HepG2 (cell line): ENCODE data around the gene EPM2AIP1. TPM values are rescaled to one million over a fixed set of nuclear protein-coding genes. Genes with fewer than 3 reads are reported as not detected.

Experiments used
- ATAC-seq: fragments of 200-7000 bp; cut with Tn5 transposase; 3 replicates; pipeline ENCODE4 v1.9.1; 2020; ENCODE audit warnings: mild to moderate bottlenecking, moderate library complexity
- BruUV-seq: library from RNA; stranded (reverse); fragments of 400-500 nt; replicated peaks from 2 replicates; lab custom pipeline; 2021; lab: Mats Ljungman, UMichigan
- CTCF ChIA-PET: fragments of 300-600 bp; formaldehyde crosslinking; extraction: SDS; loops from one replicate; lab custom pipeline; 2021; ENCODE audit warnings: low total read pairs, inconsistent platforms, low intra/inter-chr PET ratio; lab: Yijun Ruan, JAX
- POLR2A ChIA-PET: fragments of 350-600 bp; sonication (Branson Sonifier 250); formaldehyde crosslinking; loops from one replicate; lab custom pipeline; 2020; ENCODE audit warnings: antibody characterized with exemption, inconsistent platforms; lab: Yijun Ruan, JAX
- DNase-seq: peaks from one replicate; pipeline ENCODE4 v3.0.0-alpha.2; 2015; ENCODE audit warnings: low spot score
- FAIRE-seq: peaks from 3 replicates; lab custom pipeline; 2011; peaks lifted over from hg19 to GRCh38; lab: Jason Lieb, UNC
- H2AFZ ChIP-seq: one replicate; pipeline ENCODE4 v1.6.1; 2011; ENCODE audit warnings: low read length, inconsistent platforms
- H3K27ac ChIP-seq: fragments of 300-600 bp; 3 replicates; pipeline ENCODE4 v1.8.0; 2011; ENCODE audit warnings: mixed run types, mild to moderate bottlenecking, mixed read lengths, low read length, inconsistent platforms; ENCODE audit not compliant: insufficient read depth; ENCODE audit errors: extremely low read length
- H3K27me3 ChIP-seq, 2 experiments: fragments of 200-600 bp in 1 of 2; 2 replicates in 1 of 2; 3 replicates in 1 of 2; pipeline versions ENCODE4 v1.6.0 to v1.8.0; 2011; ENCODE audit warnings: low read length in 2 of 2, mild to moderate bottlenecking in 2 of 2, moderate library complexity in 2 of 2, inconsistent platforms in 1 of 2; ENCODE audit not compliant: insufficient read depth in 2 of 2, control insufficient read depth in 1 of 2
- H3K36me3 ChIP-seq, 2 experiments: fragments of 200-600 bp in 1 of 2; replicated peaks in 1 of 2; 2 replicates in 1 of 2; 3 replicates in 1 of 2; pipeline versions ENCODE4 v1.5.1 to v1.8.0; 2011; ENCODE audit warnings: low read length in 2 of 2, inconsistent platforms in 1 of 2; ENCODE audit not compliant: insufficient read depth in 2 of 2, control insufficient read depth in 1 of 2
- H3K4me1 ChIP-seq: 2 replicates; pipeline ENCODE4 v1.5.1; 2012; ENCODE audit warnings: low read length, inconsistent platforms; ENCODE audit not compliant: insufficient read depth
- H3K4me2 ChIP-seq: 2 replicates; pipeline ENCODE4 v1.6.0; 2011; ENCODE audit warnings: low read depth, low read length, inconsistent platforms
- H3K4me3 ChIP-seq, 3 experiments: fragments of 200-600 bp in 1 of 3; sonication (generic), shearing (Covaris generic) in 1 of 3; replicated peaks in 1 of 3; 2 replicates each; pipeline ENCODE4 v1.5.1; 2011 to 2016; ENCODE audit warnings: low read length in 3 of 3, inconsistent platforms in 2 of 3, low read depth in 2 of 3, mild to moderate bottlenecking in 2 of 3, control low read depth in 1 of 3, mixed read lengths in 1 of 3; ENCODE audit not compliant: insufficient read depth in 1 of 3
- H3K79me2 ChIP-seq: one replicate; pipeline ENCODE4 v1.6.1; 2011; ENCODE audit warnings: low read length, inconsistent platforms; ENCODE audit not compliant: insufficient read depth
- H3K9ac ChIP-seq: 2 replicates; pipeline ENCODE4 v1.6.0; 2011; ENCODE audit warnings: mild to moderate bottlenecking, low read depth, low read length, inconsistent platforms; ENCODE audit not compliant: insufficient read depth
- H3K9me3 ChIP-seq: 2 replicates; pipeline ENCODE4 v1.5.1; 2012; ENCODE audit warnings: mild to moderate bottlenecking, low read length
- H4K20me1 ChIP-seq: 2 replicates; pipeline ENCODE4 v1.6.0; 2011; ENCODE audit warnings: inconsistent platforms, mild to moderate bottlenecking, low read length, moderate library complexity; ENCODE audit not compliant: insufficient read depth
- BATF2 ChIP-seq: sonication (generic); formaldehyde crosslinking; IDR thresholded peaks from 2 replicates; pipeline ENCODE4 v1.8.0; 2022; ENCODE audit warnings: mild to moderate bottlenecking, missing genetic modification reagents, moderate library complexity
- FOSL2 ChIP-seq: sonication (generic); formaldehyde crosslinking; IDR thresholded peaks from 2 replicates; pipeline ENCODE4 v1.4.0; 2020; ENCODE audit warnings: missing genetic modification reagents
- HOXA5 ChIP-seq: sonication (generic); formaldehyde crosslinking; IDR thresholded peaks from 2 replicates; pipeline ENCODE4 v1.4.0; 2020; ENCODE audit warnings: missing genetic modification reagents
- SIX1 ChIP-seq: sonication (generic); formaldehyde crosslinking; IDR thresholded peaks from 2 replicates; pipeline ENCODE4 v1.4.0; 2020; ENCODE audit warnings: missing genetic modification reagents, borderline replicate concordance
- STAT5B ChIP-seq: sonication (generic); formaldehyde crosslinking; IDR thresholded peaks from 2 replicates; pipeline ENCODE4 v1.4.0; 2020; ENCODE audit warnings: missing genetic modification reagents
- ZHX1 ChIP-seq: sonication (generic); formaldehyde crosslinking; IDR thresholded peaks from 2 replicates; pipeline ENCODE4 v1.8.1; 2022; ENCODE audit warnings: low read depth, mild to moderate bottlenecking, missing genetic modification reagents
- ZNF460 ChIP-seq: sonication (generic); formaldehyde crosslinking; IDR thresholded peaks from 2 replicates; pipeline ENCODE4 v1.5.1; 2020; ENCODE audit warnings: missing genetic modification reagents, mild to moderate bottlenecking, borderline replicate concordance
- ZNF672 ChIP-seq: sonication (generic); formaldehyde crosslinking; IDR thresholded peaks from 2 replicates; pipeline ENCODE4 v1.8.1; 2022; ENCODE audit warnings: missing genetic modification reagents
- WGBS: methylation state at CpG from one replicate; pipeline ENCODE4 v1.1.6; 2017; ENCODE audit warnings: low lambda C conversion rate; 5-methylcytosine and 5-hydroxymethylcytosine counted together
- in situ Hi-C: cut with HindIII; loops from 2 replicates; pipeline ENCODE4 v1.10.0; 2017; ENCODE audit warnings: low pct_unique_long_range_greater_than_20kb; ENCODE audit not compliant: extremely low pct_ligation_motif_present
- intact Hi-C: fragments of 100-400 bp; cut with micrococcal nuclease; formaldehyde crosslinking; loops from one replicate; pipeline ENCODE4 v1.10.0; 2022; ENCODE audit not compliant: unreplicated experiment
- polyA plus RNA-seq, 8 experiments: library from polyadenylated mRNA; depleted of rRNA in 3 of 8; stranded (reverse) in 7 of 8; unstranded in 1 of 8; fragments of >200 nt; fragmentation: Illumina TruSeq in 4 of 8; extraction: Trizol in 4 of 8; gene quantifications; 2 replicates each; pipeline versions ENCODE4 v1.2.1 to v1.2.3, GENCODE V29; 2011 to 2016; ENCODE audit warnings: low read depth in 4 of 8, missing spikeins in 1 of 8, mixed read lengths in 1 of 8; ENCODE audit not compliant: insufficient read depth in 1 of 8
- total RNA-seq, 5 experiments: library from RNA; depleted of rRNA; stranded (reverse); fragments of >200 nt; fragmentation: Illumina TruSeq; extraction: Trizol; gene quantifications; 2 replicates each; pipeline ENCODE4 v1.2.3, GENCODE V29; 2016; ENCODE audit warnings: low read depth in 1 of 5

EPM2AIP1 gene
- total and polyA plus RNA-seq, 2 of the 13 experiments (the other 11 are each of a cell fraction or from before 2014, with no cell fraction given): 10.7 to 23.0 TPM

DNA sequence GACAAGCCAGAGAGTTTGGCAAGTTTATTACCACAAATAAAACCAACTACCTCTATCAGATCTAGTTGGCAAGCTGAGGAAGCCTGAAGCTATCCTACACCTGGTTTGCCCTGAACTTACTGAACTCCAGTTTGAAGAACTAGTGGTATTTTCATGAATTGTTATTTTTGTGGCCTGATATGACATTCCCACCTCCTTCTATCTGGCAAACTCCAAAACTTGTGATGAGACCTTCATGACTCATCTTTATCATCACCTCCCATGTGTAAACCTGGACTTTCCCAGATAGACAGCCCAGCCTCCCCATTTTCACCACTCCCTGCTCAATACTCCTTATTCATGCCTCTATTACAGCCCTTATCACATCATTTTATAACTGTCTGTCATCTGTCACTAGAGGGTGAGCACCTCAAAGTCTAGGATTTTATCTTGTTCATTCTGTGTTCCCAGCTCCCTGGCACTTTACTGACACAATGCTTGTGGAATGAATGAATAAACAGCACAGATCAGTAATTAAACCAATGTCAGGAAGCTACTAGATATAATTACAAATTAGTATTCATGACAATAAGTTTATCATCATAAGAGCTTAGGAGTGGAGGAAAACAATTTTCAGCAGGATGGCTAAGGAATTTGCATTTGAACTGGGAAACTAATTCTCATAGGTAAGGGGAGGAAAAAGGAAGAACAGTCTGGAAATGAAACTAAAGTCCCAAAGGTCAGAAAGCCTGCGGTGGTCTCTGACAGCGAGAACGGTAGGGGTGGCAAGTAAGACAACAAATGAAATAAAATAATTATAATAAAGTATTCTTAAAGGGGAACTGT is 34.9 kb downstream of the EPM2AIP1 start:
- no peak overlapping the region for H3K4me3 ChIP-seq
- no peak overlapping the region for H3K27ac ChIP-seq
- no peak for ATAC-seq
- POLR2A ChIA-PET: interaction anchor here (1.0 to 1.6 kb wide), 4 partner anchors 35 to 52 kb away, joined by 3 to 12 read pairs (median 6); partner anchors contain the start of genes EPM2AIP1 and MLH1
- BruUV-seq: no TSS peak
- no peak for FAIRE-seq
- H3K79me2 ChIP-seq: no peaks in the 10 kb centered on the region
- H3K4me2 ChIP-seq: 0 out of 2 replicates have a peak overlapping the region, but pooled peaks have one; percentile 29
- peaks cover 10% of the 10 kb centered on the region; the same call in 1 of the 2 replicates for H3K4me1 ChIP-seq
- TF ChIP-seq ZNF460 (CRISPR knock-in tag): no peak
- TF ChIP-seq FOSL2 (CRISPR knock-in tag): peak; percentile 54
- no peak for TF ChIP-seq HOXA5 (CRISPR knock-in tag)
- TF ChIP-seq STAT5B (CRISPR knock-in tag): no peak
- no peak for TF ChIP-seq BATF2 (CRISPR knock-in tag)
- TF ChIP-seq SIX1 (CRISPR knock-in tag): no peak
- no peak for TF ChIP-seq ZHX1 (CRISPR knock-in tag)
- TF ChIP-seq ZNF672 (CRISPR knock-in tag): no peak
- CTCF ChIA-PET: interaction anchor here (1.3 to 2.6 kb wide), 3 partner anchors 53 to 228 kb away, joined by 8 to 22 read pairs (median 11); no protein-coding TSS in a partner anchor
- H3K9me3 ChIP-seq: no peaks in the 10 kb centered on the region
- no peaks in the 10 kb centered on the region for H3K36me3 ChIP-seq
- intact Hi-C loops: loop anchor here (1.0 kb wide), 3 partner anchors 54 to 229 kb away; no protein-coding TSS in a partner anchor
- WGBS: 35% methylated on average over 3 of the region's 3 CpGs
- in situ Hi-C loops: loop anchor here (5.0 to 25.0 kb wide), 2 partner anchors 56 to 221 kb away; no protein-coding TSS in a partner anchor
- H2AFZ ChIP-seq: no peak overlapping the region
- no peak overlapping the region for H3K9ac ChIP-seq
- no peaks in the 10 kb centered on the region for H4K20me1 ChIP-seq
- no peak for DNase-seq
- H3K27me3 ChIP-seq: no peaks in the 10 kb centered on the region; a peak in 1 of 5 replicates
